Hepatocyte (in vitro differentiated cells): ENCODE results near the gene GRK5. TPM values are rescaled to one million over a fixed set of nuclear protein-coding genes. Genes with fewer than 3 reads are reported as not detected.

ENCODE experiments used
- DNase-seq: peaks from one replicate; pipeline ENCODE4 v3.0.0-alpha.2; 2016; ENCODE audit warnings: low spot score
- H2AFZ ChIP-seq: fragments of 200-600 bp; sonication (generic); 2 replicates; pipeline ENCODE4 v1.6.0; 2016; ENCODE audit warnings: antibody characterized with exemption, mild to moderate bottlenecking
- H3K27ac ChIP-seq: fragments of 200-600 bp; sonication (generic); 2 replicates; pipeline ENCODE4 v1.5.1; 2016; ENCODE audit warnings: mild to moderate bottlenecking
- H3K27me3 ChIP-seq: fragments of 200-600 bp; sonication (generic); 2 replicates; pipeline ENCODE4 v1.6.1; 2016
- H3K36me3 ChIP-seq: fragments of 200-600 bp; sonication (generic); replicated peaks from 2 replicates; pipeline ENCODE4 v1.5.1; 2016; ENCODE audit warnings: low read depth; ENCODE audit not compliant: insufficient read depth
- H3K4me1 ChIP-seq: fragments of 200-600 bp; sonication (generic); 2 replicates; pipeline ENCODE4 v1.5.1; 2016; ENCODE audit warnings: mild to moderate bottlenecking, moderate library complexity; ENCODE audit not compliant: insufficient read depth
- H3K4me2 ChIP-seq: fragments of 200-600 bp; sonication (generic); 2 replicates; pipeline ENCODE4 v1.6.0; 2016
- H3K4me3 ChIP-seq: fragments of 200-600 bp; sonication (generic); 2 replicates; pipeline ENCODE4 v1.5.1; 2016; ENCODE audit warnings: mild to moderate bottlenecking
- H3K79me2 ChIP-seq: fragments of 200-600 bp; sonication (generic); 2 replicates; pipeline ENCODE4 v1.6.0; 2017; ENCODE audit warnings: mild to moderate bottlenecking
- H3K9me2 ChIP-seq: fragments of 200-600 bp; sonication (generic); replicated peaks from 2 replicates; pipeline ENCODE4 v1.6.0; 2017; ENCODE audit warnings: mild to moderate bottlenecking; ENCODE audit not compliant: insufficient read depth
- H3K9me3 ChIP-seq: fragments of 200-600 bp; sonication (generic); 2 replicates; pipeline ENCODE4 v1.5.1; 2016; ENCODE audit warnings: low read depth, mild to moderate bottlenecking
- H4K20me1 ChIP-seq: fragments of 200-600 bp; sonication (generic); 2 replicates; pipeline ENCODE4 v1.6.0; 2016; ENCODE audit warnings: mild to moderate bottlenecking; ENCODE audit not compliant: insufficient read depth, poor library complexity, severe bottlenecking
- EZH2 ChIP-seq: fragments of 200-600 bp; sonication (generic); IDR thresholded peaks from 2 replicates; pipeline ENCODE4 v1.6.1; 2016; ENCODE audit warnings: antibody characterized with exemption, mild to moderate bottlenecking, borderline replicate concordance
- EZH2phosphoT487 ChIP-seq: fragments of 200-600 bp; sonication (generic); IDR thresholded peaks from one replicate; pipeline ENCODE4 v1.6.1; 2018; ENCODE audit warnings: antibody characterized with exemption, mild to moderate bottlenecking, low read depth, moderate library complexity; ENCODE audit not compliant: unreplicated experiment, severe bottlenecking
- WGBS: methylation state at CpG from one replicate; pipeline ENCODE4 v1.1.6; 2016; ENCODE audit warnings: low lambda C conversion rate; ENCODE audit errors: missing lambda C conversion rate; 5-methylcytosine and 5-hydroxymethylcytosine counted together
- polyA plus RNA-seq: library from polyadenylated mRNA; unstranded; fragments of >200 nt; fragmentation: Nextera tagmentation; extraction: Ambion mirVana; gene quantifications from 2 replicates; pipeline ENCODE4 v1.2.1, GENCODE V29; 2016
- total RNA-seq: library from RNA; depleted of rRNA; stranded (reverse); fragments of >200 nt; gene quantifications from 2 replicates; pipeline ENCODE4 v1.2.3, GENCODE V29; 2014
- TF ChIP-seq, protein P1 (sequence below): fragments of 200-600 bp; sonication (generic); IDR thresholded peaks from 2 replicates; pipeline ENCODE4 v1.5.1; 2016; ENCODE audit warnings: antibody characterized with exemption, mild to moderate bottlenecking; ENCODE audit not compliant: poor library complexity

Gene GRK5
- total RNA-seq (19.9 and 20.5 TPM in 2 replicates), polyA plus RNA-seq (7.6 and 8.7 TPM in 2 replicates)

DNA sequence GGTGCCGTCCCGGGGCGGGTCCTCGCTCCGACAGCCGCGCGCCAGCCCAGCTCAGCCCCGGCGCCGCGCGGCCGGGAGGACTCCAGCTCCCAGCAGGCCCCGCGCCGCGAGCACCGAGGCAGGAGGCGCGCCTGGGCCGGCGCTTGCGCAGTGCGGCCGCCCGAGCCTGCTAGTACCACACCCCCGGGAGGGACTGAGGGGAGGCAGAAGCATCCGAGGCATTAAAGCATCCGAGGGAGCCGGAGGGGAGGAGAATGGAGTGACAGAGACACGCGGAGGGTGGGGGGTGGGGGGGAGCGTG is at the start of gene GRK5:
Gene GRK5 (plus strand): TSS at position 206 of the 301 bp plus-strand sequence. CDS start 347 bp downstream, outside the sequence.
- no peaks in the 10 kb centered on the region for H3K27me3 ChIP-seq
- H3K4me1 ChIP-seq = peaks cover 28% of the 10 kb centered on the region
- peak within 1 kb of the TSS; percentile 99 for H3K27ac ChIP-seq
- H3K79me2 ChIP-seq = peaks cover 33% of the 10 kb centered on the region
- H3K36me3 ChIP-seq = no peaks in the 10 kb centered on the region
- TF ChIP-seq EZH2 = no peak
- no peak for TF ChIP-seq EZH2phosphoT487
- TF ChIP-seq, protein P1, sequence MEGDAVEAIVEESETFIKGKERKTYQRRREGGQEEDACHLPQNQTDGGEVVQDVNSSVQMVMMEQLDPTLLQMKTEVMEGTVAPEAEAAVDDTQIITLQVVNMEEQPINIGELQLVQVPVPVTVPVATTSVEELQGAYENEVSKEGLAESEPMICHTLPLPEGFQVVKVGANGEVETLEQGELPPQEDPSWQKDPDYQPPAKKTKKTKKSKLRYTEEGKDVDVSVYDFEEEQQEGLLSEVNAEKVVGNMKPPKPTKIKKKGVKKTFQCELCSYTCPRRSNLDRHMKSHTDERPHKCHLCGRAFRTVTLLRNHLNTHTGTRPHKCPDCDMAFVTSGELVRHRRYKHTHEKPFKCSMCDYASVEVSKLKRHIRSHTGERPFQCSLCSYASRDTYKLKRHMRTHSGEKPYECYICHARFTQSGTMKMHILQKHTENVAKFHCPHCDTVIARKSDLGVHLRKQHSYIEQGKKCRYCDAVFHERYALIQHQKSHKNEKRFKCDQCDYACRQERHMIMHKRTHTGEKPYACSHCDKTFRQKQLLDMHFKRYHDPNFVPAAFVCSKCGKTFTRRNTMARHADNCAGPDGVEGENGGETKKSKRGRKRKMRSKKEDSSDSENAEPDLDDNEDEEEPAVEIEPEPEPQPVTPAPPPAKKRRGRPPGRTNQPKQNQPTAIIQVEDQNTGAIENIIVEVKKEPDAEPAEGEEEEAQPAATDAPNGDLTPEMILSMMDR = no peak
- peak within 1 kb of the TSS; percentile 55 for H2AFZ ChIP-seq
- H3K4me3 ChIP-seq = peak within 1 kb of the TSS; percentile 89
- DNase-seq = peak; percentile 99
- H3K9me3 ChIP-seq = no peaks in the 10 kb centered on the region
- no peaks in the 10 kb centered on the region for H3K9me2 ChIP-seq
- H4K20me1 ChIP-seq = no peaks in the 10 kb centered on the region
- 2% methylated on average over 21 of the region's 34 CpGs for WGBS
- H3K4me2 ChIP-seq = peak within 1 kb of the TSS; percentile 84

DNA sequence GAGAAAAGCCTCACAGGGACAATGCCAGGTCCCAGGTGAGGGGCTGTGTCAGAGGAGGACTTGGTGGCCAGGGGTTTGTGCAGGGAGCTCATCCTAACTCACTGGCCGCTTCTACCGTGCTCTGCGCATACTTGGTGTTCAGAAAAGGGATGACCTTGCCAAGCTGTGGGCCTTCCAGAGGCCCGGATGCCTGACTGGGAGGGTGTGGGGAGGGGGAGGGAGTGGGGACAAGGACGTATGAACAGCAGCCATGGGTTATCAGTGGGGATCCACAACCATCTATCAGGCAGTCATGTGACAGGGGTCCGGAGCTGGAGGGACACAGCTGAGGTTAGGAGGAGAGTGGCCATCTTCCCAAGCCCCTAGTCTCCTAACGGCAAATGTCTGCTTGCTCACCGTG is 48.0 kb upstream of the GRK5 start:
- no peak overlapping the region for H3K4me2 ChIP-seq
- DNase-seq = no peak
- H3K4me3 ChIP-seq = no peak overlapping the region
- peaks cover under 1% of the 10 kb centered on the region for H3K79me2 ChIP-seq
- TF ChIP-seq, protein P1 = no peak
- no peak overlapping the region for H3K27ac ChIP-seq
- H3K9me3 ChIP-seq = no peaks in the 10 kb centered on the region
- H3K9me2 ChIP-seq = no peaks in the 10 kb centered on the region
- WGBS = 88% methylated on average over 8 of the region's 8 CpGs
- no peaks in the 10 kb centered on the region for H3K4me1 ChIP-seq
- H4K20me1 ChIP-seq = no peaks in the 10 kb centered on the region
- H2AFZ ChIP-seq = no peak overlapping the region
- H3K27me3 ChIP-seq = no peaks in the 10 kb centered on the region
- no peaks in the 10 kb centered on the region for H3K36me3 ChIP-seq

DNA sequence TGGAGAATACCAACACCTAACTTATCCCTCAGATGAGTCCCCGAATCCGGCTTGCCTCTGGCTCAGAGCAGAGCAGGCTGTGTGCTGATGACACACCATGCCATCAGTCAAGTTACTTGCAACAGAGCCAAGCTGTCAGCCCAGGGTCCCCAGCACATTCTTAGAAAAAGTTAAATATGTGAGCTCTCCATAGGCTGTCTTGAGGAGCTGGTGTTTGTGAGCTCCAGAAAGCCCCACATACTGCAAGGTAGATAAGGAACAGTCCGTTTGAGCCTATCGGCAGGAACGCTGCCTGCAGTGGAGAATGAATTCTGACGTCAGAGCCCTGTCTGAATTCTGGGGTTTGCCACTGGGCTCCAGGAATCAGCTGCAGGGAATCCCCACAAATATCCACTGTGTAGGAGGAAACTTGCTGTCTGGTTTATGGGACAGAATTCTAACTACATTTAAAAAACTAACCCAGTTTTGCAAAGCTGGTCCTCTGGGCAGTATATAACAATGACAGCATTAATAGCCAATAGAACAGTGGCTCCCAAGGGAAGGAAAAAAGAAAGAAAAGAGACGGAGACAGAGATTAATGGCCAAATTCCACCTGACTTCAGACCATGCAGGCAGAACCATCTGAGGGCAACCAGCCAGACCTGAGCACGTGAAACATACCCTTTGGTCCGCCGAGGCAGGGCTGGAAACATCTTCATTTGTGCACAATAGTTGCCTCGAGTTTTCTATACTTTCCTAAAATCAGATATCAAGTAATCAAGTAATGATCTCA is 45.5 kb upstream of the GRK5 start:
- 70% methylated on average over 11 of the region's 11 CpGs for WGBS
- Histone ChIP-seq H4K20me1 (no peaks in the 10 kb centered on the region), H3K9me3 (no peaks in the 10 kb centered on the region), H2AFZ (no peak overlapping the region), H3K4me1 (peaks cover 12% of the 10 kb centered on the region), H3K4me3 (no peak overlapping the region), H3K27ac (no peak overlapping the region), H3K79me2 (peaks cover 4% of the 10 kb centered on the region), H3K27me3 (no peaks in the 10 kb centered on the region), H3K4me2 (no peak overlapping the region), H3K9me2 (no peaks in the 10 kb centered on the region), H3K36me3 (no peaks in the 10 kb centered on the region)
- TF ChIP-seq, protein P1 = no peak
- no peak for TF ChIP-seq EZH2
- TF ChIP-seq EZH2phosphoT487 = no peak
- no peak for DNase-seq
